Stimulated activated CD8-positive, alpha-beta memory T cell treated with anti-CD3 and anti-CD28 coated beads, Interleukin-7, amount 100 ng/mL, for 24 hours (primary cell): ENCODE measurements around the gene GTF2IRD1.
"Not testable (repeated sequence)": the region's sequence is repeated elsewhere in the genome, so short reads cannot be mapped to it uniquely, and the experiment has no call there.

ENCODE experiments used
- DNase-seq: peaks from one replicate; pipeline ENCODE4 v3.0.0-alpha.2; 2020; ENCODE audit warnings: low read depth

Gene GTF2IRD1

GRCh38 chr7:74470504-74470903 lies 16.8 kb downstream of the GTF2IRD1 start:
- DNase-seq, result no peak

GRCh38 chr7:74473116-74473515 lies 19.4 kb downstream of the GTF2IRD1 start:
- no peak for DNase-seq

GRCh38 chr7:74474271-74474865 lies 20.7 kb downstream of the GTF2IRD1 start:
- DNase-seq, result no peak

GRCh38 chr7:74475243-74475986 lies 21.7 kb downstream of the GTF2IRD1 start:
- DNase-seq, result no peak

- DNase-seq, result no peak
Measured at GRCh38 chr7:74475987-74476350, 22.3 kb downstream of the GTF2IRD1 start.

GRCh38 chr7:74476626-74477025 lies 22.9 kb downstream of the GTF2IRD1 start:
- DNase-seq, result no peak

- DNase-seq, result no peak
Measured at GRCh38 chr7:74478671-74479065, 25.0 kb downstream of the GTF2IRD1 start.

GRCh38 chr7:74479066-74479781 lies 25.5 kb downstream of the GTF2IRD1 start:
- no peak for DNase-seq

- no peak for DNase-seq
Measured at GRCh38 chr7:74479961-74480829, 26.5 kb downstream of the GTF2IRD1 start.

GRCh38 chr7:74480861-74481417 lies 27.2 kb downstream of the GTF2IRD1 start:
- no peak for DNase-seq

- no peak for DNase-seq
Measured at GRCh38 chr7:74481458-74482196, 27.9 kb downstream of the GTF2IRD1 start.

- DNase-seq, result no peak
Measured at GRCh38 chr7:74482197-74482467, 28.4 kb downstream of the GTF2IRD1 start.

GRCh38 chr7:74482629-74483401 lies 29.1 kb downstream of the GTF2IRD1 start:
- no peak for DNase-seq

GRCh38 chr7:74483402-74484336 lies 30.0 kb downstream of the GTF2IRD1 start:
- no peak for DNase-seq

GRCh38 chr7:74485611-74486010 lies 31.9 kb downstream of the GTF2IRD1 start:
- DNase-seq, result no peak

- not testable (repeated sequence) for DNase-seq
Measured at GRCh38 chr7:74488518-74489030, 34.9 kb downstream of the GTF2IRD1 start.

GRCh38 chr7:74489997-74490945 lies 36.6 kb downstream of the GTF2IRD1 start:
- DNase-seq, result no peak

GRCh38 chr7:74491490-74491889 lies 37.8 kb downstream of the GTF2IRD1 start:
- not testable (repeated sequence) for DNase-seq
